Putamen (tissue), 1 donor: ENCODE measurements around the gene ARSK.
A peak's percentile ranks its signal among the peaks of the same experiment; 100 is the strongest.

ENCODE experiments used
- DNase-seq: peaks from one replicate; pipeline ENCODE4 v3.0.0-alpha.2; 2016; ENCODE audit warnings: low spot score

The ARSK gene, protein sequence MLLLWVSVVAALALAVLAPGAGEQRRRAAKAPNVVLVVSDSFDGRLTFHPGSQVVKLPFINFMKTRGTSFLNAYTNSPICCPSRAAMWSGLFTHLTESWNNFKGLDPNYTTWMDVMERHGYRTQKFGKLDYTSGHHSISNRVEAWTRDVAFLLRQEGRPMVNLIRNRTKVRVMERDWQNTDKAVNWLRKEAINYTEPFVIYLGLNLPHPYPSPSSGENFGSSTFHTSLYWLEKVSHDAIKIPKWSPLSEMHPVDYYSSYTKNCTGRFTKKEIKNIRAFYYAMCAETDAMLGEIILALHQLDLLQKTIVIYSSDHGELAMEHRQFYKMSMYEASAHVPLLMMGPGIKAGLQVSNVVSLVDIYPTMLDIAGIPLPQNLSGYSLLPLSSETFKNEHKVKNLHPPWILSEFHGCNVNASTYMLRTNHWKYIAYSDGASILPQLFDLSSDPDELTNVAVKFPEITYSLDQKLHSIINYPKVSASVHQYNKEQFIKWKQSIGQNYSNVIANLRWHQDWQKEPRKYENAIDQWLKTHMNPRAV

DNA sequence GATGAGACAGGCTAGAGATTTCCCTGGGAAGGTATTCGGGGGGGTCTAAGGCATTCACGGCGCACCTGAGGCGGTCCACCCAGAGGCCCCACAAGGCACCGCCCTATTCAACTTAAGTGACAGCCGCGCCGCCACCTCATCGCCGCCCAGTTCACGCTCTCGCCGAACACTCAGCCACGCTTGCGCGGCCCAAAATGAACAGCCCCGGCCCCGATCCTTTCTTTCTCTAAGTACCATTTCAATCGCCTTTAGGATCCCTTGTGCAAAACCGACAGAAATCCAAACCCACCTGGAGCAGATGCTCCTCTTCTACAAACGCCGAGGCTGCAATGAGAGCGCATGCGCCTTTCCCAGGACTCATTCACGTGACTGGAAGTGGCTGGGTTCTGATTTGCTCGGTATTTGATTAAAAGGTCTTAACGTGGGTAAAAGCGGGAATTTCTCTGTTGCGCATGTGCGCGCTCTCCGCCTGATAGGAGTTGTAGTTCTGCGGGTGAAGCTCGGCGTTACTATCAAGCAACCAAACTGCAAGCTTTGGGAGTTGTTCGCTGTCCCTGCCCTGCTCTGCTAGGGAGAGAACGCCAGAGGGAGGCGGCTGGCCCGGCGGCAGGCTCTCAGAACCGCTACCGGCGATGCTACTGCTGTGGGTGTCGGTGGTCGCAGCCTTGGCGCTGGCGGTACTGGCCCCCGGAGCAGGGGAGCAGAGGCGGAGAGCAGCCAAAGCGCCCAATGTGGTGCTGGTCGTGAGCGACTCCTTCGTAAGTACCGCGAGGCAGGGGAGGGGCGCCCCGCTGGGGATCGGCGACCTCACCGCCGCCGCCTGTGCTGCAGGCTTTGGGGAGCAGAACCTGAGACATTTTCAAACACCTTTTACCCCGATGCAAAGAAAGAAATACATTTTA lies at the start of gene ARSK, which contains the start of gene SKIC3:
ARSK (plus strand) TSS at position 455 of the 902 bp plus-strand sequence; CDS start at position 633, 178 bp downstream.
SKIC3 (minus strand) TSS at position 331 of the 902 bp plus-strand sequence. CDS start 7,827 bp downstream, outside the sequence.
- DNase-seq, result peak; percentile 97

DNA sequence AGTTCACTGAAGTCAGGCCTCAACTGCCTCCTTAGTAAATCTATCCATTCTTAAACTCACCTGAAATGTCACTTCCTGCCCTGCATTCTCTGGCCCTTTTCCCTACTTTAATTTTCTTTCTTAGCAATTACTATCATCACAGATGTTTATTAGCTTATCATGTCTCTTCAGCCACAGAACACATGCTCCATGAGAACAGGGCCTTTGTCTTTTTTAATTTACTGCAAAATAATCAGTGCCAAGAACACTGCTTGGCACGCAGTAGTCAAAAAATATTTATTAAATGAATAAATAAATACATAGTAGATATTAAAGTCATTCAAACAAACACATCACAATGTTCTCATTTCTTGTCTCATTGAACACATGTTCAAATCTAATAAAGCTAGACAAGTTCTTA lies 46.4 kb upstream of the ARSK start:
- no peak for DNase-seq

DNA sequence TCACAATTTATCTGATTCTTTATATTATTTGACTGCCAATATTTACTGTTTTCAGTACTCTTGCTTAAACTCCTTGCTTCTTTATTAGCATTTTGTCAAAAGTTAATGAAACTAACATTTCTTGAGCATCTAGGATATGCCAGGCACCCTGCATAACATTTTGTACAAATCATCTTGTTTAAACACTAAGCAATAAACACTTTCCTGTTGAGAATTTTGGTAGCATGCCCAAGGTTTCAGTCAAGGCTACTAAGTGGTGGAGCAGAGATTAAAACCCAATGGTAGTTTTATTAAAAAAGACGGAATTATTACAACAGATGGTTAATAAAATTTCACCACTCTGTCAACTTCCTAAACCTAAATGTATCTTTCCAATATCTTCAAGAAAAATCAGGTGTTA lies 43.3 kb upstream of the ARSK start:
- no peak for DNase-seq

DNA sequence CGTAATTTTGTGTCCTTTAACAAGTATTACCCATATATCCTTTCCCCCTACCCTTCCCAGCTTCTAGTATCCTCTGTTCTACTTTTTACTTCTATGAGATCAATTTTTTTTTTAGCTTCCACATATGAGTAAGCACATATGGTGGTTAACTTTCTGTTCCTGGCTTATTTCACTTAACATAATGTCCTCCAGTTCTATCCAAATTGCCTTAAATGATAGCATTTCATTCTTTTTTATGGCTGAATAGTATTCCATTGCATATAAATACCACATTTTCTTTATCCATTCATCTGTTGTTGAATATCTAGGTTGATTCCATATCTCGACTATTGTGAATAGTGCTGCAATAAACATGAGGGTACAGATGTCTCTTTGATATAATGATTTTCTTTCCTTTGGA lies 36.5 kb upstream of the ARSK start:
- DNase-seq, result no peak

DNA sequence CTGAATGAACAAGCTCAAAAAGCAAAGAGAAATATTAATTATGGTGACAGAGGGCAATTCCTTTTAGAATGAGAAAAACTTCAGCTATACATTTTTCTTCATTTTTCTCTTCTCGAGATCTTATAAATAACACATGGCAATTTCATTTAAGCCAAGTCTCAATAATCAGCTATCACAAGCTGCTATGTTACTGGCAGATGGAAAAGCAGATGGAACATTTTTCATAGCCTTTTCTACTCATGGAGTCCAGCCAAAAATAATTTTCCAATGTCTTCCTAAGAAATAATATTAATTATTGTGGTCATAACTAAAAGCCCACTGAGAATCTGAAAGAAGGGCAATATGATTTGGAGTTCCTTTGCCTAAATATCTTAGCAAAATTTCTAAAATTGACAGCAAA lies 35.8 kb upstream of the ARSK start:
- no peak for DNase-seq

DNA sequence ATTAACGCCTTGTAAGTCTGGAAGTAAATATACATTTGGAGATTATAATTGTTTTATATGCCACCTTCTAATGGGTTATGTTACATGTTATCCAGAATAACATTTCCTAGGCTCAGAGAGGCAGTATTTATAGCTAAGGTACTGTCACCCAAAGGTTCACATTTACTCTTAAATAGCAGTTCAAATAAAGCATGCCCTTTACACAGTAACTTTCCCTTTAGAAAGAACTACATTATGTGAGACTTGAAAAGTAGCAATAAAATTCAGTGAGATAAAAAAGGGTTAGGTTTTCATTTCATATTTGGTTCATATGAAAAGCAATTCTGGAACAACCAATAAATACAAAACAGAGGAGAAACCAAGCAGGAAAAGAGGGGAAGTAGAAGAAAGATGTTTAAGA lies 35.2 kb upstream of the ARSK start:
- DNase-seq, result no peak

DNA sequence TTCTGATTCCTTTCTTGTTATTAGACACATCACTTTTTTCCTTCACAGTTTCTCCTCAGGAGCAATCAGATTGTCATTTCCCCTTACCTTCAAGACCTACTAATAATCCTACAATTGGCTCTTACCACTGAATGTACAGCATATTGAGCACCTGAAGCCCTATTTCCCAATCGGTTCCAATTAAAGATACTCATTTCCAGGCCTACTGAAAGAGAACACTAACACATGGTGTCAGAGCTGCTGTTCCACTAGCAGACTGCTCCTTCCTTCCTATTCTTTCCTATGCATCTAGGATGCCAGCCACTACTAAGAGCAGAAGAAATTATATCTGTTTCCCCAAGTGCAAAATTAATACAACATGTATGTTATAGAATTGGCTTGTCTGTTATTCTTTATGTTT lies 34.7 kb upstream of the ARSK start:
- no peak for DNase-seq

DNA sequence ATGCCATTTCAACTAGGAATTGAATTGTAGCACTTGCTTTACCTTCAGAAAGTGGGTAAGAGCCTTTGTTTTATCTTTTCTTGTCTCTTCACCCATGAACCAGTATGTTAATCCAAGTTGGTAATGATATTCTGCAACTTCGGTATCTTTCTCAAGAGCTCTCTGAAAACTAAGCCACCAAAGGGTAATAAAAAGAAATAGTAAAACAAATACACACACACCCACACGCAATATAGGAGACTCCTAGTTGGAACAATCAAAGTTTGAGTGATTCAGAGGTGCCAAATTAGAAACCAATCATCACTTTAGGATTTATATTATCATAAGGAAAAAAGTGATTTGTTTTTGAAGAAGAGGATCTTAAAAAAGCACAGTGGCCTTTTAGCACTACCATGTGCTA lies 30.5 kb upstream of the ARSK start:
- no peak for DNase-seq

DNA sequence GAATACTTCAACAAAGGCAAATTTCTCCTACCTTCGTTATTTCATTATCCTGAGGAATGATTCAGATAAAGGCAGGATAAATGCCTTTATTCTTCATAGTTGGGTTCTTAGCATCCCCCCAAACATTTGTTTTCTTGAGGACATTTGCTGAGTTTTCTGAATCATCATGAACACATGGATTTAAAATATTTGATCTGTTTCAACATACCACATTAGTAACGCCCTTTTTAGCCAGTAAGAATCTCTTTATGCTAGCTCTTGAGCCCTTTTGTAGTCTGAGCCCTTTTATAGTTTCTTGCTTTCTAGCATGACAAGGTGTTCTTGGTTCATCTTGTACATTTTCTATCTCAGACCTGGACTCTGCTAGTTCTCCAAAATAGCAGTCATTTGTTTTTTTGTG lies 28.0 kb upstream of the ARSK start:
- no peak for DNase-seq

DNA sequence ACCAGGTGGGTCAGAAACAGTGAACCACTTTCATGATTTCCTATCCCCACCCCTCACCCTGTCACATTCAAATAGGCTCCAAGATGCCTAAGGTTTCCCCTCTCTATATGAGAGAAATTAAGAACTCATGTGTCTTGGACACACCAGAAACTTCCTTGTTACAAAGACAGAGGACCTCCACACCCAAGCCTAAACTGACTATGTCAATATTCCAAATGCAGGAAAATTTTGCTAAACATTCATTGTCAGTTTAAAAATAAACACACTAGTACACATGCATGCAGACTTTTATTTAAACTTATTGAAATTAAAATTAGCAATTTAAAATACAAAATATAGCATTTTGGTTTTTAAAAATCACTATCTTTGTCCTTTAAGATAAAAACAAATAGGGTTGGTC lies 26.3 kb upstream of the ARSK start:
- no peak for DNase-seq

DNA sequence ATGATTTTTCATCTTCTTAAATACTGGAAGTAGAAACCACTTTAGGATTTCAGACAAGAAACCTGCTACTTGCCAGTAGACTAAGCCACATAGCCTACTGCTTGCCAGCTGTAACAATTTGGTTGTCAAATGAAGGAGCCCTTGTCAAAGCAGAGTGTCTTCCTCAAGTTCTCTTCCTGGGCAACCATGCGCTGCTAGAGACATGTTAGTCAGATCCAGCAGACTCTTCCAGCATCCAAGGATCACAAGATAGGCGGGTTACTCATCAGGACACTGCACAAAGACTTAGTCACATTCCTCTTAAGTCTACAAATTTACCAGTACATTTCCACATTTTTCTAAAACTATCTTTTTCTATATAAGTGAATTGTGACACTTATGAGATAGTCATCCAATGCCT lies 24.5 kb upstream of the ARSK start:
- no peak for DNase-seq

DNA sequence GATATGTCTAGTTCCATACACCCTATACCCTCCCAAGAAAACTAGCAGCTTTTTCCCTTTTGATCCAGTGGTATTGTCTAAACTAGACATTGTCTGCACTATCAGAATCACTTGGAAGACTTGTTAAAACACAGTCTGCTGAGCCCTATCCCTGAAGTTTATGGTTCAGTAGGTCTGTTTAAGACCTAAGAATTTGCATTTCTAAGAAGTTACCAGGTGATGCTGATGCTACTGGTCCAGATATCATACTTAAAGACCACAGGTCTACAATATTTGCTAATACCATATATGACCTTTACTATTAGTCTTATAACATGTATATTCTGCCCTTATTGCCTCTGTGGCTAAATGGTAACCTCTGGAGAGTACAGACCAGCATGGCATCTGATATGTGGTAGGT lies 23.4 kb upstream of the ARSK start:
- no peak for DNase-seq

DNA sequence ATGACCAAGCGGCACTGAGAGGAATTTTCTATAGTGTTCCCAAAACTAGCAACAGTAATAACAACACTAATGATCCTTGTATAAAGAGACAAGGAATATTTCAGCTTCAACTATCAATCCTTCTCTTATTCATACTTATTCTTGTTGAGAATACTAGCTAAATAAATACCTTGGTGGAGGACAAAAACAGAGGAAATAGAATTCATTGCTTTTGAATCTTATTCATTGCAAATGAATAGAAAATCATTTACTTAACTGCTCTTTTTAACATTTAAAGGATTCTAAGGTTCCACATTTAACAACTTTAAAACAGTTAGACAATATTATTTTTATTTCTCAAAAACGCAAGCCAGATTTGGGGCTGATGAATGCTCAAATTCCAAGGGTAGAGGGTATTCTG lies 22.5 kb upstream of the ARSK start:
- no peak for DNase-seq

DNA sequence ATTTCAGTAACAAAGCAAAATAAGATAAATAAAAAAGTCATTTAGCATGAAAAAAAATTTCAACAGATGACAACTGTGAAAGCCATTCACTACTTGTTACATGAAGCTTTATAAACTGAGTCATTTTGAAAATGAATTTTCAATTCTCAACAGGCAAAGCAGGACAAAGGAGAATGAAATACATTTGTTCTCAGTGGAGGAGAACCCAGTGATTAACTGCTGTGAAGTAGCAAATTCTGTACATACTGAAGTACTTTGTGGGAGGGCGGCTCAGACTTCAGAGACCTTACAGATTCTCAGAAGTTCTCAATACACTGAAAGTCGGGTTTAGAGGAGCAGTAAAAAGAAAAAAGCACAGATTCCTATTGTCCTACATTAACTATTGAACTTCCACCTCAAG lies 21.8 kb upstream of the ARSK start:
- DNase-seq, result no peak

DNA sequence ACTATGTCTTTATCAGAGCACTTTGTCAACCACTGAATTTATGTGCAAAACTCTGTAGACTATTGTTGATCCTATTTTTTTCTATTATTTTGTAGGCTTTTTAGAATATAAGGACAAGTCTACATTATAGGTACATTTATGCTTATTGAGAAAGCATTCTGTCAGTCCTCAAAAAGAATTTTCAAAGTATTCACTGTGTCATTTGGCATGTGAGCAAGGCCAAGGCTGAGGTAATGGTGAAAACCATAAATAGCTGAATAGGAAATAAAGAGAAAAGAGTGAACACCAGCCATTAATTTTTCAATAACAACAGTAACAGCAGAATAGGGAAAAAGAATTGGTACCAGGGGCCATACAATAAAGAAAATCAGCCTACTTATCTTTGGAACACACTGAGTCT lies 21.1 kb upstream of the ARSK start:
- DNase-seq, result no peak

DNA sequence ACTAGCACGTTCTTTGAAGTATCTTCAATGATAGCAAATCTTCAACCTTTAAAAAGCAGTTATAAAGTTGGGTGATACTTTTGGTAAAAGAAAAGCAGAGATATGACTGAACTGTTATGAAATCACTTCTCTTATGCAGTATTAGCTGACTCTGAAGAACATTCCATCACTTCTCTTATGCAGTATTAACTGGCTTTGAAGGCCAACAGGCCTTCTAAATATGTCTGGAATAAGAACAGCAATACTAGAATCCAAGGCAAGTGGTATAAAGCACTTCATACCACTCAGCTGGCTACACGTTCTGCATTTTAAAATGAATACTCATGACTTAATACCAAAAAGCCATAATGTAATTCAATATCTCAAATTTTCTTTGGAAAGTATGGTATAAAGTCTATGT lies 17.4 kb upstream of the ARSK start:
- no peak for DNase-seq

DNA sequence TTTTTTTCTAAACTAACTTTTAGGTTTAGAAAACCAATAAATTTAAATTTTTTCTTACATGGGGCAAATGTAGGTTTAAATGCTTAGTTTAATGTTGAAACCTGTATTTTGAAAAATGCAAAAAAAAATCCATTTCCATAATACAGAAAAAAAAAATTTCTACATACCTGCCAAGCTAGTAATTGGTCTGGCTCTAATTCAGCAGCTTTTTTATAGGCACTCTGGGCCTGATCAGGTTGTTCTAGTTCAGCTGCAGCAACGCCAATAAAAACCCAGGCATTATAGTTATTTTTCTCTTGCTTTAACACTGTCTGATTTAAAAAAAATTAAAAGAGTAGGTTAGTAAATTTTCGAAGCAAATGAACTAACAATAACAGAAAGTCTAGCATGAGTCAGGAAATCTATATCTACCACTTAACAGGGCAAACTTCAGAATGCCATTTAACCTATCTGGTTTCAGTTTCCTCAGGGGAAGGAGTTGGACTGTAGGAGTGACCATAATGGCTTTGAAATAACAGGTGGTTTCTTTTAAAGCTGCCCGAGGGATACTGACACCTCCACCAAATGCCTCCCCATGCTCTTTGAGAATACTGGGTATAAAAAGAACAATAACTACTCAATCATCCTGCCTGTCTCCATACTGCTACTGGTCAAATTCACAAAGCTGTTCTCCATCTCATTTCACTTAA lies 11.7 kb upstream of the ARSK start:
- no peak for DNase-seq

DNA sequence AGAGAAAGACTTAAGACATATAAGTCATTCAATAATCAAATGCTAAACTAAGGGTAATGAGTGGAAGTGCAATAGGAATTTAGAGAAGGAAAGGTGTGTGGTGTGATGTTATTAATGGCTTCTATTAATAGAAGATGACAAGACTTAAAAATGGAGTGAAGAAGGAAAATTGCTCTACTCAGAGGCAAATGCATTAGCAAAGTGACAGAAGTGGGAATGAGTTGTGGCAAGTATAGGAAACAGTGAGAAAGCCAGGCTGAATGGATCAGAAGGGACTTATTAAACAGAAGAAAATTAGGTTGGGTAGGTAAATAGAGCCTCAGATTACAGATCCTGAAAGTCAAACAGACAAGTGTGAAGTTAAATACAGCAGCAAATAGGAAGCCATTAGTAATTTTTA lies 5.9 kb upstream of the ARSK start:
- DNase-seq, result peak; percentile 38

DNA sequence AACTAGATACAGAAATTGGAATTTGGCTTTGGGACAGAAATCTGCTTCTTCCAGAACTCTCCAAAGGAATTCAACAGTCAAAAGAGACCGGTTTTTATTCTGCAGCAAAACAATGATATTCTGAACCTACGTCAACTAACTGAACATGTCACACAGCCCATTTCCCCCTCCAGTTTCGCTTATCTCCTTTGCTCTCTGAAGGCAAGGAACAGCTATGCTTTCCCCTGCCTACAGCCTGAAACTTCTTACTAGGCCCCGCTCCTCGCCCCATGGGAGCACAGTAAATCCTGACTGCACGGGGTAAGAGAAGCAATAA lies 612 bp upstream of the ARSK start:
- no peak for DNase-seq

DNA sequence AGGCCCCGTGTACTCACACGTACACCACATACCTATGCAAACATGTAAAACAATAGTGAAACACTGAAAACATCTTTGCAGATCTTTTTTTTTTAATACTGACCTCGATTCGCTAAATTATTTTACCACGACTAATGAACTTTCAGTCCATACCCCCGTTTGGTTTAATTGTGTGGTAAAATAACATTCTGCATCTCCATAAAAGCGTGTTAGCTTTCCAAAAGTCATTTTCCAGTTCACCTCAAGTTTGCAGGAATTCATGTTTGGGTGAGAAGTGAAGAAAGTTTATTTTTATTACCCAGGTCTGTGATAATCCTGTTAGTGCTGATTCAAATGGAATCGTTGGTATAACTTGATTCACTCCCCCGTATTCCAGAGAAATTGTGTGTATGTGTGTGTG lies 652 bp downstream of the ARSK start:
- no peak for DNase-seq

DNA sequence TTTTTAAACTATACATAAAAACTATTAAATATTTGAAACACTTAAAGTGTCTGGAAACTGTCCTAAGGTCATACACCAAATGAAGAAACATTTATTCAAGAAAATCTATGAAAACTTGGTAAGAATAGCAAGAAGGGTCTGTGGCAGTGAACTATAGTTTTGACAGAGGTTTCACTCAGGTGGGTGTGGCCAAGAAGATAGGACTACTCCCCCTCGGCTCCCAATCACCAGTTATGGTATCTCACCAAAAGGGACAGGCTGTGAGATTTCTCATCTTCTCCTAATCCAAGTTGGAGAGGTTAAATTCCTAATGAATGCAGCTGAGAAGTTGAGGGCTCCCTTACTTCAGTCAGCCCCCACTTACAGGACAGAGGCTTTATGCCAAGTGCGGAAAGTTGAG lies 2.9 kb downstream of the ARSK start:
- no peak for DNase-seq

DNA sequence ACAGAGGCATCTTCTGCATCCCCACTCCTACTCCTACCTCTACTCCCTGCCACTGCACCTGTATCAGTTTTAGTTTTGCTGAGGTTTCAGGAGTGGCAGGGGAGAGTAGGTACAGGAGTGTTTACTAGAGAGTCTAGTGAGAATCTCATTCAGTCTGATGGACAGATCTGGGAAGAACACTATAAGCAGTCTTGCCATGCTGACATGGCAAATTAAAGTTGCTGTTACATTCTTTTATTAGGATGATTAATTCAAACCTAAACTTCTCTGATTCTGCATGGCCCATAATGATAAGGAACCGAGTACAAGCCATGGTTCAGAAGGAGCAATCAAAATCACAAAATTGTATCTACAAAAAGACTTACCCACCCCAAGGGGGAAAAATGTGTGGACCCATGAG lies 7.4 kb downstream of the ARSK start:
- DNase-seq, result no peak

DNA sequence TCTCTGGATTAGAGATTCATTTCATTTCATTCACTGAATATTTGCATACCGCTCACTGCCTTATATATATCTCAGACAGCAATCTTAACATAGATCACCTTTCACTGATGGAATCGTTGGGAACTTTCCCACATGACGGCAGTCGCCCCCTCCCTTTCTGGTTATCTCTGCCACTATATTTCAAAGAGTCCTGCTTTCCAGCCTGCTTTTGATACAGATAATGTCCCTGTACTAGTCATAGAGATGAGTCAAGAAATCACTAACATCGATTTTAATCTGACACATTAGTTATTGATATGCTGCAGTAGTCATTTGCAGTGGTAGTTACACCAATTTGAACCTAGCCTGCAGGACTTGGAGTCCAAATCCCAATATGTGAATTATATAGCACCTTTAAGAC lies 8.5 kb downstream of the ARSK start:
- no peak for DNase-seq
